Myocyte (in vitro differentiated cells): ENCODE results near the gene CLMN. TPM values are rescaled to one million over a fixed set of nuclear protein-coding genes. Genes with fewer than 3 reads are reported as not detected.

Source experiments
- DNase-seq: peaks from one replicate; pipeline ENCODE4 v3.0.0-alpha.2; 2012; ENCODE audit warnings: low read depth
- total RNA-seq: library from RNA; depleted of rRNA; stranded (reverse); fragments of >200 nt; gene quantifications from 2 replicates; pipeline ENCODE4 v1.2.3, GENCODE V29; 2014

The CLMN gene
- total RNA-seq, 1 donor from 2014 or later = 0.99 TPM

- DNase-seq = no peak
Observed at GRCh38 chr14:95321693-95322455, 2.2 kb upstream of the CLMN start.

- no peak for DNase-seq
Observed at GRCh38 chr14:95320955-95321600, 1.4 kb upstream of the CLMN start.

GRCh38 chr14:95320078-95320895 is 579 bp upstream of the CLMN start:
- DNase-seq = no peak

- no peak for DNase-seq
Observed at GRCh38 chr14:95318399-95319311, 1.1 kb downstream of the CLMN start.

GRCh38 chr14:95317817-95318343 is 1.8 kb downstream of the CLMN start:
- no peak for DNase-seq

- no peak for DNase-seq
Observed at GRCh38 chr14:95316821-95317220, 2.9 kb downstream of the CLMN start.

- DNase-seq = no peak
Observed at GRCh38 chr14:95315579-95315978, 4.1 kb downstream of the CLMN start.

- no peak for DNase-seq
Observed at GRCh38 chr14:95315156-95315555, 4.6 kb downstream of the CLMN start.

GRCh38 chr14:95314609-95315008 is 5.1 kb downstream of the CLMN start:
- DNase-seq = peak; percentile 30

- peak; percentile 20 for DNase-seq
Observed at GRCh38 chr14:95313707-95314106, 6.0 kb downstream of the CLMN start.

- no peak for DNase-seq
Observed at GRCh38 chr14:95313190-95313589, 6.5 kb downstream of the CLMN start.

- DNase-seq = no peak
Observed at GRCh38 chr14:95312311-95312710, 7.4 kb downstream of the CLMN start.

- no peak for DNase-seq
Observed at GRCh38 chr14:95311752-95312151, 8.0 kb downstream of the CLMN start.

GRCh38 chr14:95310635-95311380 is 8.9 kb downstream of the CLMN start:
- DNase-seq = no peak

- no peak for DNase-seq
Observed at GRCh38 chr14:95309261-95310051, 10.3 kb downstream of the CLMN start.

- DNase-seq = no peak
Observed at GRCh38 chr14:95308073-95308472, 11.6 kb downstream of the CLMN start.

- DNase-seq = no peak
Observed at GRCh38 chr14:95307402-95308041, 12.2 kb downstream of the CLMN start.

GRCh38 chr14:95305940-95306339 is 13.8 kb downstream of the CLMN start:
- DNase-seq = no peak

GRCh38 chr14:95305145-95305544 is 14.6 kb downstream of the CLMN start:
- no peak for DNase-seq
